A549 (cell line): ENCODE data around the gene ADCY1.

ENCODE experiments used
- CEBPB ChIP-seq, 2 experiments: fragments of >200 bp in 1 of 2; sonication (Bioruptor Twin) in 1 of 2; formaldehyde crosslinking in 1 of 2; IDR thresholded peaks; 2 replicates each; pipeline ENCODE4 v1.6.1; 2012 to 2016
- EP300 ChIP-seq, 2 experiments: fragments of >200 bp; sonication (Bioruptor Twin); formaldehyde crosslinking; IDR thresholded peaks; 2 replicates in 1 of 2; 3 replicates in 1 of 2; pipeline ENCODE4 v1.6.1; 2016 to 2017
- HOXA7 ChIP-seq: fragments of 250-450 bp; sonication (Bioruptor Pico); IDR thresholded peaks from 2 replicates; pipeline ENCODE4 v1.5.0; 2020; ENCODE audit warnings: mild to moderate bottlenecking, moderate library complexity
- HOXB5 ChIP-seq: fragments of 250-450 bp; sonication (Bioruptor Pico); IDR thresholded peaks from 2 replicates; pipeline ENCODE4 v1.5.0; 2020; ENCODE audit warnings: mild to moderate bottlenecking, moderate library complexity
- KDM5A ChIP-seq: fragments of 200-600 bp; sonication (generic); IDR thresholded peaks from 2 replicates; pipeline ENCODE4 v1.6.1; 2016; ENCODE audit warnings: antibody characterized with exemption, mild to moderate bottlenecking
- NR3C1 ChIP-seq: fragments of >200 bp; sonication (Bioruptor Twin); formaldehyde crosslinking; IDR thresholded peaks from 3 replicates; pipeline ENCODE4 v1.6.1; 2017
- ZFP36 ChIP-seq: fragments of 450-650 bp; IDR thresholded peaks from 2 replicates; pipeline ENCODE4 v1.6.1; 2014; ENCODE audit warnings: borderline replicate concordance; ENCODE audit not compliant: partially characterized antibody
- TF ChIP-seq, protein P1 (sequence below): fragments of >200 bp; sonication (Bioruptor Twin); formaldehyde crosslinking; IDR thresholded peaks from 3 replicates; pipeline ENCODE4 v1.5.1; 2016
- TF ChIP-seq, protein P2 (sequence below): fragments of >200 bp; sonication (Bioruptor Twin); formaldehyde crosslinking; IDR thresholded peaks from 2 replicates; pipeline ENCODE4 v1.6.1; 2016

DNA sequence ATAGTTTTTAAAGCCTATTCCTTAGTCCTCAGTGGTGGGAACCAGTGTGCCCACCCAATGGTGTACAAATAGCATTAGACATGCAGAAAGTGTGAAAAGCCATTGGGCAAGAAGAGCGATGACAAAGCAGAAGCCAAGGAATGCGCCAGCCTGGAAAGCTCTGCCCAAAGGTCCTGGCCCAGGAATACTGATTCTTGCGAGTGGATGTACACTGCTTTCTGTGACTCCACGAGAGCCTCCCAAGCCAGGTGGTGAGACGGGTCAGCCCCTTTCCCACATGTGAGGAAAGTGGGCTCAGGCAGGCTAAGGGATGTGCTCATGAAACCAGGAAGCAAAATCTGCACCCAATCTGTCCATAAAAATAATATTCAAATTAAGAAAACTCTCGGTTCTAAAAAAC is 106.6 kb downstream of the ADCY1 start:
- TF ChIP-seq, protein P1, sequence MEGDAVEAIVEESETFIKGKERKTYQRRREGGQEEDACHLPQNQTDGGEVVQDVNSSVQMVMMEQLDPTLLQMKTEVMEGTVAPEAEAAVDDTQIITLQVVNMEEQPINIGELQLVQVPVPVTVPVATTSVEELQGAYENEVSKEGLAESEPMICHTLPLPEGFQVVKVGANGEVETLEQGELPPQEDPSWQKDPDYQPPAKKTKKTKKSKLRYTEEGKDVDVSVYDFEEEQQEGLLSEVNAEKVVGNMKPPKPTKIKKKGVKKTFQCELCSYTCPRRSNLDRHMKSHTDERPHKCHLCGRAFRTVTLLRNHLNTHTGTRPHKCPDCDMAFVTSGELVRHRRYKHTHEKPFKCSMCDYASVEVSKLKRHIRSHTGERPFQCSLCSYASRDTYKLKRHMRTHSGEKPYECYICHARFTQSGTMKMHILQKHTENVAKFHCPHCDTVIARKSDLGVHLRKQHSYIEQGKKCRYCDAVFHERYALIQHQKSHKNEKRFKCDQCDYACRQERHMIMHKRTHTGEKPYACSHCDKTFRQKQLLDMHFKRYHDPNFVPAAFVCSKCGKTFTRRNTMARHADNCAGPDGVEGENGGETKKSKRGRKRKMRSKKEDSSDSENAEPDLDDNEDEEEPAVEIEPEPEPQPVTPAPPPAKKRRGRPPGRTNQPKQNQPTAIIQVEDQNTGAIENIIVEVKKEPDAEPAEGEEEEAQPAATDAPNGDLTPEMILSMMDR: no peak
- TF ChIP-seq EP300 (IDR thresholded peaks at IDR 0.05) (no peak), HOXA7 (no peak), NR3C1 (no peak), HOXB5 (CRISPR knock-in tag) (no peak), CEBPB (IDR thresholded peaks at IDR 0.05) (no peak), ZFP36 (no peak), KDM5A (no peak)
- TF ChIP-seq, protein P2, sequence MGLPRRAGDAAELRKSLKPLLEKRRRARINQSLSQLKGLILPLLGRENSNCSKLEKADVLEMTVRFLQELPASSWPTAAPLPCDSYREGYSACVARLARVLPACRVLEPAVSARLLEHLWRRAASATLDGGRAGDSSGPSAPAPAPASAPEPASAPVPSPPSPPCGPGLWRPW: no peak
